RWPE1 (cell line): Measurements from ENCODE around the gene GHDC.
A peak's percentile ranks its signal among the peaks of the same experiment; 100 is the strongest.
"Not testable (repeated sequence)": the region's sequence is repeated elsewhere in the genome, so short reads cannot be mapped to it uniquely, and the experiment has no call there.

Experiments
- CTCF ChIA-PET: fragments of 350-600 bp; sonication (Branson Sonifier 250); formaldehyde crosslinking; extraction: SDS; loops from one replicate; lab custom pipeline; 2021; lab: Yijun Ruan, JAX
- POLR2A ChIA-PET: fragments of 400-600 bp; formaldehyde crosslinking; extraction: SDS; loops from one replicate; lab custom pipeline; 2020; ENCODE audit warnings: antibody characterized with exemption; ENCODE audit not compliant: low non-redundant PET; lab: Yijun Ruan, JAX
- DNase-seq: peaks from one replicate; pipeline ENCODE4 v3.0.0; 2012; ENCODE audit warnings: low spot score
- H3K27ac ChIP-seq: fragments of 450-650 bp; 2 replicates; pipeline ENCODE4 v1.5.1; 2017
- CTCF ChIP-seq: fragments of 450-650 bp; conservative IDR thresholded peaks from 2 replicates; pipeline ENCODE4 v1.5.1; 2017; ENCODE audit warnings: low read depth, mild to moderate bottlenecking

Gene GHDC

GRCh38 chr17:42221886-42222745, 27.8 kb upstream of the GHDC start:
- ChIA-PET CTCF (interaction anchor here (0.5 to 0.8 kb wide), 4 partner anchors 28 to 508 kb away, joined by 3 to 4 read pairs (median 4); no protein-coding TSS in a partner anchor), POLR2A (interaction anchor here (0.5 to 0.6 kb wide), 2 partner anchors 51 to 56 kb away, joined by 5 to 12 read pairs; no protein-coding TSS in a partner anchor)
- no peak overlapping the region for H3K27ac ChIP-seq
- no peak for DNase-seq
- peak; percentile 33; the same call in 1 of the 2 replicates for TF ChIP-seq CTCF

DNA sequence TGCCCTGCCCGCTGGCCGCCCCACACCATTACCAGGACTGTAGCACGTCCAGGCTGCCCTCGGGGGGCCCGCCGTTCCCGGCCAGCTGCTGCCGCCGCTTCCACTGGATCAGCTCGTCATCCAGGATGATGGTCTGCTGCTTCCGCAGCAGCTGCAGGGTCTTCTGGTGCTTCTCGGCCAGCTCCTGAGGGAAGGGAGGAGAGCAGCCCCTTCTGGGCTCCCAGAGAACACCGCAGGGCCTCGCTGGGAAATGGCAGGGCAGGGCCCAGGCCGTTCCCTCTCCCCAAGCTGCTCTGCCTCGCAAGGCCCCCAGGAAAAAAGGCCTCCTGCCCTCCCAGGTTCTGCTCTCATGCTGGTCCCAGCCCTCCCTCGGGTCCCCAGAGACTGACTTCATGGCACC, 25.0 kb upstream of the GHDC start:
- H3K27ac ChIP-seq, CTCF ChIA-PET, DNase-seq, POLR2A ChIA-PET: not testable (repeated sequence)

- CTCF ChIA-PET, result interaction anchor here (0.5 kb wide), 1 partner anchor 1182 kb away, joined by 8 read pairs; no protein-coding TSS in a partner anchor
- POLR2A ChIA-PET, result no interaction called here
- TF ChIP-seq CTCF, result no peak
- H3K27ac ChIP-seq, result no peak overlapping the region
- DNase-seq, result no peak
These were observed 19.9 kb upstream of the GHDC start for GRCh38 chr17:42214156-42214555.

GRCh38 chr17:42212382-42212781, 18.1 kb upstream of the GHDC start:
- TF ChIP-seq CTCF, result no peak
- DNase-seq, result no peak
- ChIA-PET CTCF (no interaction called here), POLR2A (interaction anchor here (0.6 kb wide), 1 partner anchor 20 kb away, joined by 3 read pairs; no protein-coding TSS in a partner anchor)
- no peak overlapping the region for H3K27ac ChIP-seq

DNA sequence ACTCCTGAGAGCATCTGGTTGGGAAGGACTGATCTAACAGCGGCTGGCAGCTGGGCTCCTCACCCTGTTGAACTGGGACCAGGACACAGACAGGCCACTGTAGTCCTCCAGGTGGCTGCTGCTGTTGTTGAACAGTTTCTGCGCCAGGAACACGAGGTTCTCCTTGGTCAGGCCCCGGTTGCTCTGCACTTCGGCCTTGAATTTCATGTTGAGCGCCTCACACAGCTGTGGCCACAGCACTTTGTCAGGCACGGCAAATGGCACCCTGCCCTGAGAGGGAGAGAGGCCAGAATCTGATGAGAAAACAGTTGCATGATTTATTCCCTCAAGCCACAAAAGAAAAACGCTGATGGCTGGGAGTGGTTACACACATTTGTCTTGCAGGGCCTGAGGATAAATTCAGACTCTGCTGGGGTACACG, 17.6 kb upstream of the GHDC start:
- DNase-seq, H3K27ac ChIP-seq, CTCF ChIA-PET, POLR2A ChIA-PET: not testable (repeated sequence)

- ChIA-PET CTCF (no interaction called here), POLR2A (no interaction called here)
- no peak overlapping the region for H3K27ac ChIP-seq
- no peak for DNase-seq
- no peak for TF ChIP-seq CTCF
These were observed 15.8 kb upstream of the GHDC start for GRCh38 chr17:42210046-42210445.

DNA sequence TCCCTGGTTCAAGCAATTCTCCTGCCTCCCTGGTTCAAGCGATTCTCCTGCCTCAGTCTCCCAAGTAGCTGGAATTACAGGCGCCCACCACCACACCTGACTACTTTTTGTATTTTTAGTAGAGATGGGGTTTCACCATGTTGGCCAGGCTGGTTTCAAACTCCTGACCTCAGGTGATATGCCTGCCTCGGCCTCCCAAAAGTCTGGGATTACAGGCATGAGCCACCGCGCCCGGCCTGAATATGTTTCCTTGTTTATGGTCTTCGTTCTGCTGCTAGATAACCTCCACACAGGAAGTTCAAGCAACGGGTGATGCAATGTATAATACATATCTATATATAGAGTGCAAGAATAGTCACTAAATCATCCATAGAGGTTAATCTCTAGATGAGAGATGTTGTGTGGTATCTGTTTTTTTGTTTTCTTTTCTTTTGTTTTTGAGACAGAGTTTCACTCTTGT, 11.9 kb upstream of the GHDC start:
- POLR2A ChIA-PET, CTCF ChIA-PET, H3K27ac ChIP-seq, DNase-seq: not testable (repeated sequence)

DNA sequence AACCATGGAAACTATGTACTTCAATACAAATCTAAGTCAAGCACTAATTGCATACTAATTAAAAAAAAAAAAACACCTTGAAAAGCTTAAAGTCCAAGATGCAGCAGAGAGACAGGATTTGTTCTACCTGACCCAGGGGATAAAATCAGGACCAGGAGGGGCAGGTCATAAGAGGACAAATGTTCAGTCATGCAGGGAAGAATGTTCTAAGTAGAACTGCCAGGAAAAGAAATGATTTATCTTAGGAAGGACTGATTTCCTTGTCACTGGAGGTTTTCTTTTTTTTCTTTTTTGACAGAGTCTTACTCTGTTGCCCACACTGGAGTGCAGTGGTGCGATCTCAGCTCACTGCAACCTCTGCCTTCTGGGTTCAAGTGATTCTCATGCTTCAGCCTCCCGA, 9.1 kb upstream of the GHDC start:
- ChIA-PET POLR2A (no interaction called here), CTCF (no interaction called here)
- no peak for TF ChIP-seq CTCF

More for the DNA sequence above, 9.1 kb upstream of the GHDC start:
- H3K27ac ChIP-seq, result no peak overlapping the region
- no peak for DNase-seq
